H9 (cell line): Measurements from ENCODE around the gene ATAT1. TPM values are rescaled to one million over a fixed set of nuclear protein-coding genes. Genes with fewer than 3 reads are reported as not detected.
A peak's percentile ranks its signal among the peaks of the same experiment; 100 is the strongest.

ENCODE experiments used
- DNase-seq: peaks from one replicate; pipeline ENCODE4 v3.0.0-alpha.2; 2017
- H2AFZ ChIP-seq: one replicate; pipeline ENCODE4 v1.6.1; 2013; ENCODE audit warnings: mild to moderate bottlenecking, low read length, control low read depth, moderate library complexity
- H2AK5ac ChIP-seq: 2 replicates; pipeline ENCODE4 v1.6.1; 2013; ENCODE audit warnings: low read length, control low read depth, mixed read lengths; ENCODE audit not compliant: insufficient read length
- H2BK120ac ChIP-seq: one replicate; pipeline ENCODE4 v1.6.1; 2013; ENCODE audit warnings: low read depth, mild to moderate bottlenecking, low read length, control low read depth, inconsistent platforms; ENCODE audit not compliant: poor library complexity, severe bottlenecking
- H2BK12ac ChIP-seq: 2 replicates; pipeline ENCODE4 v1.6.1; 2013; ENCODE audit warnings: low read length, control low read depth, mixed read lengths, low read depth; ENCODE audit not compliant: insufficient read length
- H2BK15ac ChIP-seq: 2 replicates; pipeline ENCODE4 v1.6.1; 2013; ENCODE audit warnings: low read depth, low read length, control low read depth
- H2BK20ac ChIP-seq: one replicate; pipeline ENCODE4 v1.6.1; 2013; ENCODE audit warnings: low read depth, mild to moderate bottlenecking, low read length, control low read depth, inconsistent platforms; ENCODE audit not compliant: poor library complexity, severe bottlenecking
- H2BK5ac ChIP-seq: 2 replicates; pipeline ENCODE4 v1.6.1; 2013; ENCODE audit warnings: low read length, control low read depth, mixed read lengths; ENCODE audit not compliant: insufficient read length
- H3K14ac ChIP-seq: 2 replicates; pipeline ENCODE4 v1.6.1; 2013; ENCODE audit warnings: low read length, control low read depth; ENCODE audit not compliant: insufficient read depth
- H3K18ac ChIP-seq: 2 replicates; pipeline ENCODE4 v1.6.1; 2013; ENCODE audit warnings: low read depth, mild to moderate bottlenecking, mixed read lengths, low read length, control low read depth; ENCODE audit not compliant: insufficient read length
- H3K23ac ChIP-seq: 2 replicates; pipeline ENCODE4 v1.6.1; 2013; ENCODE audit warnings: low read length, control low read depth, mixed read lengths, low read depth; ENCODE audit not compliant: insufficient read length
- H3K23me2 ChIP-seq: 2 replicates; pipeline ENCODE4 v1.6.1; 2013; ENCODE audit warnings: low read depth, mild to moderate bottlenecking, mixed read lengths, low read length, control low read depth; ENCODE audit not compliant: insufficient read length, poor library complexity, severe bottlenecking
- H3K27ac ChIP-seq: 2 replicates; pipeline ENCODE4 v1.5.1; 2013; ENCODE audit warnings: low read length, control low read depth, mixed read lengths, low read depth; ENCODE audit not compliant: insufficient read length
- H3K27me3 ChIP-seq: 2 replicates; pipeline ENCODE4 v1.6.1; 2013; ENCODE audit warnings: low read length, control low read depth, inconsistent platforms; ENCODE audit not compliant: insufficient read depth
- H3K4ac ChIP-seq: 2 replicates; pipeline ENCODE4 v1.6.1; 2013; ENCODE audit warnings: low read depth, mild to moderate bottlenecking, control low read depth, inconsistent platforms, low read length, moderate library complexity
- H3K4me1 ChIP-seq: 2 replicates; pipeline ENCODE4 v1.6.1; 2013; ENCODE audit warnings: low read length, control low read depth, inconsistent platforms; ENCODE audit not compliant: insufficient read depth
- H3K4me2 ChIP-seq: 2 replicates; pipeline ENCODE4 v1.6.1; 2013; ENCODE audit warnings: low read length, control low read depth, mixed read lengths; ENCODE audit not compliant: insufficient read length, insufficient read depth
- H3K56ac ChIP-seq: 2 replicates; pipeline ENCODE4 v1.6.1; 2013; ENCODE audit warnings: low read depth, mild to moderate bottlenecking, mixed read lengths, low read length, control low read depth; ENCODE audit not compliant: insufficient read length
- H3K79me1 ChIP-seq: 2 replicates; pipeline ENCODE4 v1.6.1; 2013; ENCODE audit warnings: low read depth, mild to moderate bottlenecking, moderate library complexity, low read length, control low read depth, inconsistent platforms; ENCODE audit not compliant: insufficient read depth, poor library complexity, severe bottlenecking
- H3K79me2 ChIP-seq: 2 replicates; pipeline ENCODE4 v1.6.1; 2013; ENCODE audit warnings: low read length, control low read depth, inconsistent platforms; ENCODE audit not compliant: insufficient read depth
- H3K9ac ChIP-seq: 2 replicates; pipeline ENCODE4 v1.6.1; 2013; ENCODE audit warnings: low read length, control low read depth, mixed read lengths; ENCODE audit not compliant: insufficient read length; ENCODE audit errors: extremely low read depth
- H3K9me3 ChIP-seq: one replicate; pipeline ENCODE4 v1.6.1; 2013; ENCODE audit warnings: low read depth, low read length, inconsistent platforms; ENCODE audit not compliant: control insufficient read depth
- H3T11ph ChIP-seq: one replicate; pipeline ENCODE4 v1.6.1; 2013; ENCODE audit warnings: mild to moderate bottlenecking, low read length, control low read depth, inconsistent platforms
- H4K20me1 ChIP-seq: one replicate; pipeline ENCODE4 v1.6.1; 2013; ENCODE audit not compliant: control insufficient read depth, insufficient read length, insufficient read depth
- H4K5ac ChIP-seq: 2 replicates; pipeline ENCODE4 v1.6.1; 2013; ENCODE audit warnings: low read depth, mild to moderate bottlenecking, mixed read lengths, low read length, control low read depth; ENCODE audit not compliant: insufficient read length
- H4K8ac ChIP-seq: replicated peaks from 2 replicates; pipeline ENCODE4 v1.6.1; 2013; ENCODE audit warnings: low read length, control low read depth, mixed read lengths, low read depth; ENCODE audit not compliant: insufficient read length
- H4K91ac ChIP-seq: 2 replicates; pipeline ENCODE4 v1.6.1; 2013; ENCODE audit warnings: low read depth, mild to moderate bottlenecking, moderate library complexity, mixed read lengths, low read length, control low read depth; ENCODE audit not compliant: insufficient read length
- H3K27ac Mint-ChIP-seq, 3 experiments: 2 replicates in 2 of 3; 3 replicates in 1 of 3; pipeline ENCODE4 v1.8.0; 2020 to 2021; ENCODE audit warnings: mixed read lengths in 3 of 3, mild to moderate bottlenecking in 1 of 3, moderate library complexity in 1 of 3
- H3K27me3 Mint-ChIP-seq: 2 replicates; pipeline ENCODE4 v1.8.0; 2021; ENCODE audit warnings: low read depth, mild to moderate bottlenecking, moderate library complexity, mixed read lengths
- H3K36me3 Mint-ChIP-seq, 3 experiments: 2 replicates in 2 of 3; 3 replicates in 1 of 3; pipeline ENCODE4 v1.8.0; 2020 to 2021; ENCODE audit warnings: low read depth in 3 of 3, mixed read lengths in 3 of 3; ENCODE audit not compliant: insufficient read depth in 1 of 3
- H3K4me1 Mint-ChIP-seq, 2 experiments: 2 replicates each; pipeline ENCODE4 v1.8.0; 2020; ENCODE audit warnings: mixed read lengths in 2 of 2
- H3K4me3 Mint-ChIP-seq, 2 experiments: 2 replicates in 1 of 2; 3 replicates in 1 of 2; pipeline ENCODE4 v1.8.0; 2020 to 2021; ENCODE audit warnings: mild to moderate bottlenecking in 2 of 2, mixed read lengths in 2 of 2, moderate library complexity in 1 of 2
- H3K9me3 Mint-ChIP-seq, 2 experiments: 2 replicates in 1 of 2; 3 replicates in 1 of 2; pipeline ENCODE4 v1.8.0; 2020; ENCODE audit warnings: mild to moderate bottlenecking in 2 of 2, mixed read lengths in 2 of 2, moderate library complexity in 1 of 2
- WGBS: extraction: QIAGEN DNeasy Blood & Tissue Kit; methylation state at CpG from one replicate; pipeline ENCODE4 v1.1.7; 2013; ENCODE audit warnings: missing lambda C conversion rate, low lambda C conversion rate, mixed read lengths; ENCODE audit not compliant: insufficient read length; ENCODE audit errors: extremely low coverage; 5-methylcytosine and 5-hydroxymethylcytosine counted together
- total RNA-seq: library from RNA; stranded (reverse); gene quantifications from 2 replicates; pipeline ENCODE4 v1.2.1, GENCODE V29; 2021
- TF ChIP-seq, protein P1 (sequence below): fragments of 200-600 bp; sonication (generic); conservative IDR thresholded peaks from 3 replicates; pipeline ENCODE4 v1.8.0; 2021; ENCODE audit warnings: antibody characterized with exemption, mild to moderate bottlenecking

ATAT1 gene
- total RNA-seq, 1 experiment from 2014 or later: 20.1 TPM

GRCh38 chr6:30685157-30686008 is 58.7 kb downstream of the ATAT1 start:
- no peak overlapping the region for H3K56ac ChIP-seq
- H2AK5ac ChIP-seq: no peak overlapping the region
- no peak overlapping the region for H2BK120ac ChIP-seq
- H3K4me2 ChIP-seq: peak overlapping the region; percentile 74
- H3K23me2 ChIP-seq: peaks cover 29% of the 10 kb centered on the region
- H3K23ac ChIP-seq: no peak overlapping the region
- H3K4me1 ChIP-seq: peaks cover 17% of the 10 kb centered on the region; the same call in 1 of the 2 replicates
- no peak overlapping the region for H4K8ac ChIP-seq
- no peak overlapping the region for H2BK15ac ChIP-seq
- no peak overlapping the region for H4K5ac ChIP-seq
- Mint-ChIP-seq H3K9me3 (no peaks in the 10 kb centered on the region; a peak in 1 of 5 replicates), H3K27ac (peak overlapping the region in 1 of 3 experiments; percentile 14; a peak in 2 of 7 replicates), H3K27me3 (peaks cover 3% of the 10 kb centered on the region; the same call in 1 of the 2 replicates), H3K4me3 (peak overlapping the region; percentile 86 to 88), H3K4me1 (peaks cover 68 to 72% of the 10 kb centered on the region in 2 experiments), H3K36me3 (peaks cover 7 to 27% (median 18%) of the 10 kb centered on the region in 3 experiments; a peak in 6 of 7 replicates)
- H2AFZ ChIP-seq: no peak overlapping the region
- H3K9ac ChIP-seq: no peak overlapping the region
- no peak overlapping the region for H3T11ph ChIP-seq
- H2BK5ac ChIP-seq: no peak overlapping the region
- H3K79me1 ChIP-seq: no peaks in the 10 kb centered on the region
- no peak overlapping the region for H3K18ac ChIP-seq
- H3K27me3 ChIP-seq: no peaks in the 10 kb centered on the region
- H3K4ac ChIP-seq: no peak overlapping the region
- H2BK12ac ChIP-seq: no peak overlapping the region
- no peaks in the 10 kb centered on the region for H4K20me1 ChIP-seq
- H3K79me2 ChIP-seq: peaks cover 2% of the 10 kb centered on the region; the same call in 1 of the 2 replicates
- WGBS: no CpG with 5 or more reads among the region's 29 CpGs
- TF ChIP-seq, protein P1, sequence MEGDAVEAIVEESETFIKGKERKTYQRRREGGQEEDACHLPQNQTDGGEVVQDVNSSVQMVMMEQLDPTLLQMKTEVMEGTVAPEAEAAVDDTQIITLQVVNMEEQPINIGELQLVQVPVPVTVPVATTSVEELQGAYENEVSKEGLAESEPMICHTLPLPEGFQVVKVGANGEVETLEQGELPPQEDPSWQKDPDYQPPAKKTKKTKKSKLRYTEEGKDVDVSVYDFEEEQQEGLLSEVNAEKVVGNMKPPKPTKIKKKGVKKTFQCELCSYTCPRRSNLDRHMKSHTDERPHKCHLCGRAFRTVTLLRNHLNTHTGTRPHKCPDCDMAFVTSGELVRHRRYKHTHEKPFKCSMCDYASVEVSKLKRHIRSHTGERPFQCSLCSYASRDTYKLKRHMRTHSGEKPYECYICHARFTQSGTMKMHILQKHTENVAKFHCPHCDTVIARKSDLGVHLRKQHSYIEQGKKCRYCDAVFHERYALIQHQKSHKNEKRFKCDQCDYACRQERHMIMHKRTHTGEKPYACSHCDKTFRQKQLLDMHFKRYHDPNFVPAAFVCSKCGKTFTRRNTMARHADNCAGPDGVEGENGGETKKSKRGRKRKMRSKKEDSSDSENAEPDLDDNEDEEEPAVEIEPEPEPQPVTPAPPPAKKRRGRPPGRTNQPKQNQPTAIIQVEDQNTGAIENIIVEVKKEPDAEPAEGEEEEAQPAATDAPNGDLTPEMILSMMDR: no peak
- no peaks in the 10 kb centered on the region for H3K9me3 ChIP-seq
- H2BK20ac ChIP-seq: no peak overlapping the region
- no peak overlapping the region for H4K91ac ChIP-seq
- peak; percentile 45 for DNase-seq
- H3K27ac ChIP-seq: no peak overlapping the region
- no peak overlapping the region; the same call in 1 of the 2 replicates for H3K14ac ChIP-seq
